Germinal center (tissue), 1 donor: ENCODE results near the gene DOK4.
"Not testable (repeated sequence)": the region's sequence is repeated elsewhere in the genome, so short reads cannot be mapped to it uniquely, and the experiment has no call there.

Experiments used
- DNase-seq: peaks from one replicate; pipeline ENCODE4 v3.0.0; 2012; ENCODE audit warnings: mixed read lengths, low spot score

Gene DOK4

DNA sequence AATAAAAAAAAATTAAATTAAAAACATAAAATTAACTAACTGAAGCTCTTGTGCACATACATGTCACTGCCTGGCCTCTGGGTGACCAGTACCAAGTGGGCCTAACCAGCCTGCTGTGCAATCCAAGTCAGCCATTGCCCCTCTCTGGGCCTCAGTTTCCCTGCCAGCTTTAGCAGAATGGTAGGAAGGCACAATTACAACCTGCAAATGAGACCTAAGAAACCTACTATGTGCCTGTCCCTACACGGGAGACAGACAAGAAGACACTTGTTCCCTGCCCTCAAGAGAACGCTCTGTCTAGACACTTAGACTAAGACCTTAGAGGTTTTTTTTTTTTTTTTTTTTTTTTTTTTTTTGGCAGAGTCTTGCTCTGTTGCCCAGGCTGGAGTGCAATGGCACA is 40.8 kb downstream of the DOK4 start:
- DNase-seq, result no peak

DNA sequence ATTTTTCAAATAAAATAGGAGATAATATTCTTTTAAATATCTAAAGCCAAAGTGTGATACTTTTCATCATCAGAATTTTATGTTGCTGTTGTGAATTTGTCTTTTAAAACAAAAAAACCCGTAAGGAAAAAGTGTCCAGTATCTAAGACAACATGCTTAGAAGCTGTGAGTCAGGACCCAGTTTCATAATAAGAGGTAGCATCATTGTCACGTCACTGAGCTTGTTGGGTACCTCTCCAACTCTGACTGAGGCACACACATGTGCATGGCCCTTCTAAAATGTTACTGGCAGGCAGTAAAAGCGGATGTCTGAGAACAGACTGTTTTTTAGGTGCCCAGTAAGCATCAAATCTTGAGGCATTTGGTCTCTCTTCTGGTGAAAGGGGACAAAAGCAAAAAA is 41.6 kb downstream of the DOK4 start:
- DNase-seq, result no peak

DNA sequence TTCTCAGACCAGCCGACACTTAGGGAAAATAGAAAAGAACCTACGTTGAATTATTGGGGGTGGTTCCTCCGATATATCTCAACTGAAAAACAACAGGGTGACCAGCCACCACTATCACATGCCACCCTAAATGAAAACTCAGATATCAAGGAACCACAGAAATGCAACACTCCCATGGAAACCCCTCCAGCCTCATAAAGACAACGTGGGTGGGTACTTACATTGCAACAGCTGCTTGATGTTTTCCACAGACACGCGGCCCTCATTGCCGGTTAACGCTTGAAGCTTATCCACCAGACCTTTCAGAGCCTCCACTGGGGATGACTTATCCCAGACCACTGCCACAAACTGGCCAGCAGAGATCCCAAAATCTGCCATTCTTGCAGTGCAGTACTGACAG is 45.7 kb downstream of the DOK4 start:
- not testable (repeated sequence) for DNase-seq

DNA sequence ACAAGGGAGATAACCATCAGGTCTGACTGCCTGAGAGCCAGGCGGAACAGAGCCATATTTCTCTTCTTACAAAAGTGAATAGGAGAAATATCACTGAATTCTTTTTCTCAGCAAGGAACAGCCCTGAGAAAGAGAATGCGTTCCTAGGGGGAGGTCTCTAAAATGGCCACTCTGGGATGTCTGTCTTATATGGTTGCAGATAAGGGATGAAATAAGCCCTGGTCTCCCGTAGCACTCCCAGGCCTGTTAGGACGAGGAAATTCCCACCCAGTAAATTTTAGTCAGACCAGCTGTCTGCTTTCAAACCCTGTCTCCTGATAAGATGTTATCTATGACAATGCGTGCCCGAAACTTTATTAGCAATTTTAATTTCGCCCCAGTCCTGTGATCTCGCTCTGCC is 46.3 kb downstream of the DOK4 start:
- DNase-seq, result not testable (repeated sequence)

DNA sequence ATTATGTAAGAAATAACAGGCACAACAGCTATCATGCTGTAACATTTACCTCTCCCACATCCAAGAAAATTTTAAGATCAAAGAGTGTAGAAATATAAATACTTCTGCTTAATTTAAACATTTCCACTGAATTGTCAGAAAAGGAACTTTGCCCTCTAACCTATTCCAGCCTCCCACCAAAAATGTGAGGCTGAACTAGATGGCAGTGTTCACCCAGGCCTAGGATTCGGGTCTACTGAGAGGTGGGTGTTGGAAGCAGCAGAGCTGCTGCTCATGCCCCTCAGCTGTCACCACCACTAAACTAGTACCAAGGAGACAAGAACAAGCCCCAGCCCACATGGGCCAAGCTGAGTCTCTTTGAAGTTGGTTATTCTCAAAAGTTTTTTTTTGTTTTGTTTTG is 50.5 kb downstream of the DOK4 start:
- no peak for DNase-seq

DNA sequence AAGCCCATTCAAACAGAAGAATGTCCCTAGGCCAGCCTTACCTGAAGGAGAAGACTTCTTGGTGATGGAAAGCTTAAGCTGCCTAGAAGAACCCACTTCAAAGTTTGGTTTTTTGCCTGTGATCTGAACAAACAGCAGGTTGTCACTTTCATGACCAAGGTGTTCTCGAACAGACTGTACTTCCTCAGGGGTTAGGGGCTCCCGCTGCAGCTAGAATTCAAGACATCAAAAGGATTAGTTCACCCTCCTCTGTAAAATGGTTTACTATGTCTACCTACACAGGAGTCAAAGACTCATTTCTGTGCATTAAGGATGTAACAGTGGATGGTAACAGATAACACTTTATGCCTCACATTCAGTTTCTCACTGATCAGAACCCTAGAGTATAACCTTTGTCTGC is 52.3 kb downstream of the DOK4 start:
- DNase-seq, result no peak

DNA sequence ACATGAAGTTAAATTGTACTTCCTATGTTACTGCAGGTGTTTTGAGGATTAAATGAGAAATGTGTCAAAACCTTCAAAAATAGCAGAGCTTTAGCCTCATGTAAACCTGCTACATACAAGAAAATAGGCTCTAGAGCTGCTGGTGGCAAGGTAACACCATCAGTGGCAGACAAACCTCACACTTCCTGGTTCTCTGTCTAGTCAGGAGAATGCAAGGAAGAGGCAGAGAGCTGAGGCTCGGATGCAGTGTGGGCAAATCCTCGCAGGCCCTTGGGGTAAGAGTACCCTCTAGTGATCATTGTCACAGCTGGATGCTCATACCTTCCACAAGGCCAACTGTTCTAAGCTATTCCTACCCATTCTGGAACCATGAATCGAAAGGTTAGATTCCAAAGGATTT is 53.3 kb downstream of the DOK4 start:
- DNase-seq, result no peak

DNA sequence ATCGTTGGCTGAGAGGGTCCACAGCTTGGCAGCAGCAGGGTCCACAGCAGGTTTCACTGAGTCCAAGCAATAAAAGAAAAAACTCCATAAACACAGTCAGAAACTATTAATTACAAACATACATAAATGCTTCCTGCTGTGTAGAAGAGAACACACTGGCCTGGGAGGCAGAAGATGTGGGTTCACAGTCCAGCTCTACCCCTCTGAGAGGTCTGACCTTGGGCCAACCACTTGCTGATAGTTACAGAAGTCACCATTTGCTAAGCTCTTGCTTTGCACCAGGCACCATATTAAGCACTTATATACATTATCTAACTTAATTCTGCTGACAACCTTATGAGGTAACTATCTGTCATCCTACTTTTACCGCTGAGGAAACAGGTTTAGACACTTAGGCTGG is 53.8 kb downstream of the DOK4 start:
- DNase-seq, result no peak

DNA sequence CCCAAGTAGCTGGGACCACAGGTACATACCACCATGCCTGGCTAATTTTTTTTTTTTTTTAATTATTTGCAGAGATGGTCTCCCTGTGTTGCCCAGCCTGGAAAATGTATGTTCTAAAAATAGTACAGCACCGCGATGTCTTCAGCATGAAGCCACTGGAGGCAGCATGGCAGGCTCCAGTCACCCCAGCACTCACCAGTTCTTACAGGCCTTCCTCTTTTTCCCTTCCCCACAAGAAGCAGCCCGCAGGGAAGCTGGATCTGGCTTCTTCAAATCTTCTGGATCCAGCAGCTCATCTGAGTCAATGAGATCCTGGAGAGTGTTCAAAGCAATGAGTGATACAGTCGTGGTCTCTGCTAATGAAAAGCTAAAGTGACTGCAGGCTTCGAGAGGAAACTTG is 55.3 kb downstream of the DOK4 start:
- DNase-seq, result no peak

DNA sequence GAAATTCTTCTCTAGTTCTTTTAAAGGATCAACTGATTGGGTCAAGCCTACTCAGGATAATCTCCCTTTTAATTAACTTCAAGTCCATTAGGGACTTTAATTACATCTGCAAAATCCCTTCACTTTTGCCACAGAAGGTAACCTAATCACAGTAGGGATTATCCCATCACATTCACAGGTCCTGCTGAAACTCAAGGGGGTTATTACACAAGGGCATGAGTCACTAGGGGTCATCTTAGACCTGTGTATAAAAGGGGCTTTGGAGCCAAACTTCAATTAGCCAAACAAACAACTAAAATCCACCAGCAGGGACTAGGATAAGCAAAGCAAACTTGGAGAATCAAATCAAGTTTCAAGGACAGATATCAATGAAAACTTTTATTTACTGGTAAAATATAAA is 58.5 kb downstream of the DOK4 start:
- no peak for DNase-seq

DNA sequence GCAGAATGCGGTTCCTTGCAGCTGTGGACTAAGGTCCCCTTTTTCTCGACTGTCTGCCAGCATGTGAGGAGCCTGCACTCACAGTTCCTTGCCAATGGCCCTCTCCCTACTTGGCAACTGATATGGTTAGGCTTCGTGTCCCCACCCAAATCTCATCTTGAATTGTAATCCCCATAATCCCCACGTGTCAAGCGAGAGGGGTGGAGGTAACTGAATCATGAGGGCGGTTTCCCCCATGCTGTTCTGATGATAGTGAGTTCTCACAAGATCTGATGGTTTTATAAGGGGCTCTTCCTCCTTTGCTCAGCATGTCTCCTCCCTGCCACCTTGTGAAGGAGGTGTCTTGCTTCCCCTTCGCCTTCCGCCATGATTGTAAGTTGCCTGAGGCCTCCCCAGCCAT is 59.0 kb downstream of the DOK4 start:
- no peak for DNase-seq

DNA sequence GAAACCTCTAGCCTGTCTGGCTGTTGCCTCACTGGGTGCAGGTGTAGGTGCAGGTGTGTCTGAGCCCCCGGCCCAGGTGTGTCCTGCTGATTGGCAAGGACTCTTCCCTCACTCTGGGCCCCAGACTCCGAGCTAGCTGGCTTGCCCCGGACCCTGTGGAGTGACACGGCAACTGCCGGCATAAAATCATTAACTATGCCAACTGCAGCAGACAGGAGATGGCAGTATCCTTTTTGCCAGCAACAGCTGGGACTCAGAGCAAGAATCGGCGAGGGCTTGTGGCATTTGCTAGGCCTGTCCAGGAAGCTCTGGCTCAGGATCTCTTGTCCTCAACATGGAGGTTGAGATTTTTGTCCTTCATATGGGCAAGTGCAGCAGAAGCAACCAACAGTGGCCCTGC is 59.9 kb downstream of the DOK4 start:
- no peak for DNase-seq

DNA sequence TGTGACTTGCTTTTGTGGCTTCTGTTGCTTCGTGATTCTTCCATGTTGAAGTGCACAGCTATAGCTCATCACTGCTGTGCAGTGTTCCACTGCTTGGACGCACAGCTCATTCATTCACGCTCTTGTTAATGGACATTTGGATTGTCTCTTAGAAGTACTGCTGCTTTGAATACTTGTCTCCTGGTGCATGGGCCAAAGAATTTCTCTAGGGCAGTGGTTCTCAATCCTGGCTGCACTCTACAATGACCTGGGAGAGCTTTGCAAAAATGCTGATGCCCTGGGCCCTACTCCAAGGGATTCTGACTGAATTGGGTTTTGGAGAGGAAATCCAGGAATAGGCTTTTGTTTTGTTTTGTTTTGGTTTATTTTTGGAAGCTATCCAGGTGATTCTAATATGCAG is 61.7 kb downstream of the DOK4 start:
- DNase-seq, result no peak

DNA sequence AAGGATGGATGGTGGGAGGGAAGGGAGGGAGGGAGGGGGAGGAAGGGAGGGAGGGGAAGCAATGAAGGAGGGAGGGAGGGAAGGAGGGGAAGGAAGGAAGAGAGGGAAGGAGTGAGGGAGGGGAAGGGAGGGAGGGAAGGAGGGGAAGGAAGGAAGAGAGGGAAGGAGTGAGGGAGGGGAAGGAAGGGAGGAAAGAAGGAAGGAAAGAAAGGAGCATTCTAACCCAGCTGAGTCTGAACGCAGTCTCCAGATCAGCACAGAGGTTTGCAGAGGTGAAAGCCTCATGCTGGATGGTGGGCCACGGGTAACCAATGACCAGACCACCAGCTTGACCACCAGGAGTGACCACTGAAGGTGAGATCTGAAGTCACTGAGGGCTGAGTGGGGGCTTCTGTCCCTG is 63.1 kb downstream of the DOK4 start:
- no peak for DNase-seq

DNA sequence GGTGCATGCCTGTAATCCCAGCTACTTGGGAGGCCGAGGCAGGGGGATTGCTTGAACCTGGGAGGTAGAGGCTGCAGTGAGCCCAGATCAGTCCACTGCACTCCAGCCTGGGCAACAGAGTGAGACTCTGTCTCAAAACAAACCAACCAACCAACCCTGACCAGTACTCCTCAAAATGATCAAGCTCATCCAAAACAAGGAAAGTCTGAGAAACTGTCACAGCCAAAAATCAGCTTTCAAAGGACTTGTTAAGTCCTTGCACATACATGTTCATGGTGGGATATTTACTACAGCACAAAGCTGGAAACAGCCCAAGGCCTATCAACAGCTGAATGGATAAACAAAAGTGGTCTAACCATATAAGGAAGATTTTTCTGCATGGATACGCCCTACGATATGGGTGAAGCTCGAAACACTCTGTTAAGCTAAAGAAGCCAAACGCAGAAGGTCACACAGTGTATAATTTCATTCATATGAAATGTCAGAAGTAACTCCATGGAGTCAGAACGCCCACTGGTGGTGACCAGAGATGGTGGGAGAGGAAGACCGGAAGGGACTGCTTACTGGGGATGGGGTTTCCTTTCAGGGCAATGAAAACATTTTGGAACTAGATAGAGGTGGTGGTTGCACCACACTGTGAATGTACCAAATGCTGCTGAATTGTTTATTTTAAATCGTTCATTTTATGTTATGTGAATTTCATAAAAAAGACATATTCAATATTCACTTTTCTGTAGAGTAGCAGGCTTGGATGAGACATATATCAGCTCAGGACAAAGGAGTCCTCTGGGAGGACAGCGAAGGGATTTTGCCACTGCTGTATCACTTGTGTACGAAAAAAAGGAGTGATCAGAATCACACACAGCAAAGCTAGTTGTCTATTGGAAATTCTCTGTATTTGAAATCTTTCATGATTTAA is 64.0 kb downstream of the DOK4 start:
- no peak for DNase-seq
